Amniotic stem cell (primary cell): ENCODE measurements around the gene MCU.
"Not testable (repeated sequence)": the region's sequence is repeated elsewhere in the genome, so short reads cannot be mapped to it uniquely, and the experiment has no call there.

Experiments used
- DNase-seq: peaks from one replicate; lab custom pipeline; 2025; lab: John Stamatoyannopoulos, UW

Gene MCU

DNA sequence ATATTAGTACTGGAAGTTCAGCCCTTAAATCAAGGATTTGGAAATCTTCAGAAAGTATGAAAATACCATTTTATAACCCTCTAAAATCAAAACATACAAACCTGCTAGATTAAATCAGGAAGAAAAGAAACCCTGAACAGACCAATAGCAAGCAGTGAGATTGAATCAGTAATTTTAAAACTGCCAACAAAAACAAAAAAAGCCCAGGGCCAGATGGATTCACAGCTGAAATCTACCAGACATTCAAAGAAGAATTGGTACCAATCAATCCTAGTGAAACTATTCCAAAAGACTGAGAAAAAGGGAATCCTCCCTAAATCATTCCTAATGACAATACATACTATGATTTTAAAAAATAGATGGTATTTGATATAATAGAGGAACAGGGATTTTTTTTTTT is 70.1 kb downstream of the MCU start:
- DNase-seq = no peak

DNA sequence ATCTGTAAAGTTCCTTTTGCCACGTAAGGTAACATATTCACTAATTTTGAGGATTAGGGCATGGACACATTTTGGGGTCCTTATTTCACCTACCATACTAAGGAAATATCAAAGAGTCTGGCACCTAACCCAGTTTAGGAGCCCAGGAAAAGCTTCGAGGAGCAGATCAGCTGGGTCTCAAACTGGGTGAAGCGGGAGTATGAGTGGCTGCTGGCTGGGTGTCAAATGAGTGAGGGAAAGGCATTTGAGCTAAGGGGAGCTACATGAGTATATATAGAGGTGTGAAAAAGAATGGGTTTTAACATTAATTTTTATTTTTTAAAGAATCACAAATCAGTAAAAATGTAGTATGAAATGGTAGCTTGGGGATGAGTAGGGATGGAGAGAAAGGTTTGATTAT is 71.3 kb downstream of the MCU start:
- no peak for DNase-seq

DNA sequence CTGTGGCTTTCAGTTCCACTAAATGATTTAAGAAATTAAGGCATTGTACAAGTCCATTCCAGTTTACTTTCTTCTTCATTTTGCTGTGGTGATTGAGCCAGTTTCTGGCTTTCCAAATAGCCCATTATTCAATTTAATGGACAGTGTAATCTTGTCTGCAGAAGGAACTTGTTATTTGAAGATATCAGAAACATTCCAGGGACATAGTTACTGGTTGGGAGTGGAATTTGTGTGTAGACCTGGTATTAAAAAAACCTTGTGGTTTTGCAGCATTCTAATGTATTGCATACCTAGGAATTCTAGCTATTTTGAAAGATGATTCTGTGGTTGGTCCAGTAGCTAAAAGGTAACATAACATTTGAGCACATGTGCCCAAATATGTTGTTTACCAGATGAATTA is 72.2 kb downstream of the MCU start:
- no peak for DNase-seq

DNA sequence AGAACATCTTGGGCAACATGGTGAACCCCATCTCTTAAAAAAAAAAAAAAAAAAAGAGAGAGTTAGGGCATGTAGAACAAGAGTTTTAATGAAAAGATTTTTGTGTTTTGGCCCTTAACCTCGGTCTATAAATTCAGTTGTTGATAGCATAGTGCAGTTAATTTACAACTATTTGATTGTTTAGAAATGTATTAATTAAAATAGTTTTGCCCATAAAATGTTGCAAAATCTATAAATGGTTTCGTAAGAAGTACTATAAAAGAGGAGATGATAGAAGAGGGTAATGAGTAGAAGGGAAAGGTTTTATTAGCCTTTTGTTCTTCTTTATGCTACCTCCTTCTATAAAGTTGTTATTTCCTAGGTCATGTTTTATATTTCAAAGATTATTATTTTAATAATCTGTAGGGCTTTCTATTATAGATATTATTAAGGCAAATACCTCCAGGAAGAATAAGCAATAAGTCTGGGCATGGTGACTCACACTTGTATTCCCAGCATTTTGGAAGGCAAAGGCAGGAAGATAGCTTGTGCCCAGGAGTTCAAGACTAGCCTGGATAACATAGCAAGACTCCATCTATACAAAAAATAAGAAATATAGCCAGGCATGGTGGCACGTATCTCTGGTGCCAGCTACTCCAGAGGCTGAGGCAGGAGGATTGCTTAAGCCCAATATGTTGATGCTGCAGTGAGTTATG is 73.3 kb downstream of the MCU start:
- DNase-seq = no peak

DNA sequence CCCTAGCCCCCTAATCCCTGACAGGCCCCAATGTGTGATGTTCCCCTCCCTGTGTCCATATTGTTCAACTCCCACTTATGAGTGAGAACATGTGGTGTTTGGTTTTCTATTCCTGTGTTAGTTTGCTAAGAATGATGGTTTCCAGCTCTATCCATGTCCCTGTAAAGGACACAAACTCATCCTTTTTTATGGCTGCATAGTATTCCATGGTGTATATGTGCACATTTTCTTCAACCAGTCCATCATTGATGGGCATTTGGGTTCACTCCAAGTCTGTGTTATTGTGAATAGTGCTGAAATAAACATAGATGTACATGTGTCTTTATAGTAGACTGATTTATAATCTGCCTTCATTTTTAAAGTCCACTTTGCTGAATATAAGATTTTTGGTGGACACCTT is 79.3 kb downstream of the MCU start:
- not testable (repeated sequence) for DNase-seq

DNA sequence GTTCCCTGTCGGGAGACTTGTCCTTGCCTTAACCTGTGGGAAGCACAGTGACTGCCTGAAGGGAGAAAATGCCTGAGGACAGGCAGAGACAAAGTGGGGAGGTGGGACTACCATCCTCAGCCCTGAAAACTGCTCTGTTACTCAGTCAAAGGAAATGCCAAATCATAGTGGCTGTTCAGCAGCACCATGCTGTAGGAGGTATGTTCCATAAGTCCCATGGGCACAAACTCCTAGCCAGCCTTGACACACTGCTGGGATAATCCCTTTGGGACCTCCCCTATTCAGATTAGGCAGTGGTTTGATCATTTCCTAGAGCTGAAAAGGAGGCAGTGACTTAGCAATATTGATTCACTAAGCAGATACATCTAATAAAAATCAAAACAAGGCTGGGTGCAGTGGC is 80.1 kb downstream of the MCU start:
- DNase-seq = no peak

DNA sequence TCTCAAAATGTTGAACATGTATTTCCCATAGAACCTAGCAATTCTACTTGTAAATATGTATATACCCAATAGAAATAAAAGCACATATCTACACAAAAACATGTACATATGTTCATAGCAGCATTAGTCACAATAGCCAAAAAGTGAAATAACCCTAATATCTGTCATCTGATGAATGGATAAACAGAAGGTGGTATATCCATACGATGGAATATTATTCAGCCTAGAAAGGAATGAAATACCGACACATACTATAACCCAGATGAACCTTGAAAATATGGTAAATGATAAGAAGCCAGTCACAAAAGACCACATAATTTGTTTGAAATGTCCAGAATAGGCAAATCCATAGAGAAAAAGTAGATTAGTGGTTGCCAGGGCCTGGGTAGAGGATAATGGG is 87.9 kb downstream of the MCU start:
- DNase-seq = no peak

DNA sequence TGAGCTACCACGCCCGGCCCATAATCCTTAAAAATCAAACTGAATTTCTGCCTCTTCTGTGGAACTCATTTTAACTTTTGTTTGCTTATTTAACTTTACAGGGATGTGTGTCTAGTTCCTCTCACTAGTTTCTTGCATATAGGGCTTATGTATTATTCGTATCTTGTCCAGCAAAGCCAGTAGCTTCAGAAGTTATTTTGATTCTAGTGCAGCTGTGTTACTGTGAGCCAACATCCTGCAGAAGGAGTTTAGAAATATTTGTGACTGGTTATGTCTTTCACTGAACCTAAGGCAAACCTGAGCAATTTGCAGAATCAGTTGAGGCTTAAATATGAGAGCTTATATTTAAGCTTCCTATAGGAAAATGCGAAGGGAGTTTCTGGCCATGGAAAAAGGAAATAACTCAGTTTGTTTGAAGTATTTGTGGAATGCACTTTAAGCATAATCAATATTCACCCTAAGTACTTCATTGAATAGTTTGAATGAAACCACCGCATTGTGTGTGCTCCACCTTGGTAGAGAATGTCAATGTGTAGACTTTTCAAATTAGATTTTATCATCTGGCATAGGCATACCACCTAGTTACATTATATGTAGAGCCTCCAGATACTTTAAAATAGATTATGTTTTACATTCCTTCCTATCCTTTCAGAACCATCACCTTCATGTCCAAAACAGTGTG is 90.8 kb downstream of the MCU start:
- no peak for DNase-seq

DNA sequence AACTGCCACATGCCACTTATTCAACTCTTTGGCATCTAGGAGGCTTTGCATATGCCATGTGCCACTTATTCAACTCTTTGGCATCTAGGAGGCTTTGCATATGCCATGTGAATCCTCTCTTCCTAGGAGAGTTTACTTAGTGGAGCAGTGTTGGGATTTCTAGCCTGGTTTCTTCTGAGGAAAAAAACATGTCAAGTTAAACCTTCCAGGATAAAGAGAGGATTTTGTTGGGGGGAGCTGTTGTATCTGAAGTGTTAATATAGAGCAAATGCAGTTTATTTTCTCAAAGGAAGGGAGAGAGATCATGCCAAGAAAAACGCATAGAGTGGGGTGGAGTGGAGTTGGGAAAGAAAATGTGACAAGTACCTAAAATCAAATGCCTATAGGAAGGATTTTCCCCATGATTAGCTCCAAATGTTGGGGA is 91.5 kb downstream of the MCU start:
- no peak for DNase-seq

DNA sequence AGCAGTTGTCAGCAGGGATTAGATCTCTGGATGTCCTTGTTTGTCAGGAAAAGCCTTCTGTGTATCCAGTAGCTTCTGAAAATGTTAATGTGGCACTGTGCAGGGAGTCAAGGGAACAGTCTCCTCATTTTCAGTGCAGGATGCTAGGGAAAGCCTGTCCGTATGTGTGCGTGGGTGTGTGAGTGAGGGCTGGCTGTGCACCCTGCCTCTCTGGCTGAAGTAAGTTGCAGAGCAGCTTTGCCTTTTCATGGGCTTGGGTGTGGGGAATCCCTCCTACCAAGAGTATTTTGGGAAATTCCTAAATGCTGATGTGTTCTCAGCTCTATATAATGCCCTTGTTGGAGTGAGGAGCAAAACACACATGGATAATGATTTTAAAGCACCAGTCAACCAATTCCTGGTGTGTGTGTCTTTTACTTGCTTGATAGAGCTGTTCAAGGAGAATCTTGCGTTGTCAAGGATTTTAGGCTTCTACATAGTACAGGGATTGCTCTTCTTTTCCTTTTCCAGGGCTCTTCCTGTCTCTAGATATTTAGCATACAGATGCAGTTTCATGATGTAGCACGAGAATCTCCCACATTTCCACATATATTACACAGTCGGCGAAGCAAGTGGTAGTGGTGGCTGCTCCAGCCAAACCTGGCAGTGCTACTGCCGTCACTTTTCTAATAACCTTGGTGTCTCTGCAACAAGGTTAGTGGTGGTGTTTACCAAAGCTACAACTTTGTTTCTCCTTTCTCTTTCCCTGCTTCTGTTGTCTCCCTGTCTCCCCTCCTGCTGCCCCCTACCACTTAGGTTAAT is 92.8 kb downstream of the MCU start:
- DNase-seq = peak; percentile 33

DNA sequence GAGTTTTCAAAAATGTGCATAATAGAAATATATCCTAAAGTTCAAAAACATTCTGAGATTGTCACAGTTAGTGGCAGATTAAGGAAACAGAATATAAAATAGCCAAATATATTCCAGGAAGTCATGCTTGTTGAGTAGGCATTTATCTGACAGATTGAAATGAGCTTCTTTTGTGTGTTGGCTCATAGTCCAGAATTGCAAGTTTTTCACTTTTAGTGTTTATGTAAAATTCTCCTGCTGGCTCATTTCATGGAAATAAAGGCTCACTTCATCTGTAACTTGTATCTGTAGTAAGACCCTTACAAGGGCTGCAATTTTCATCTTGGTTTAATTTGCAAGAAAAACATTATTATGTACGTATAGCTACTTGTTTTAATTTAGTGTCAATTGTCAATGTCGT is 93.5 kb downstream of the MCU start:
- no peak for DNase-seq

DNA sequence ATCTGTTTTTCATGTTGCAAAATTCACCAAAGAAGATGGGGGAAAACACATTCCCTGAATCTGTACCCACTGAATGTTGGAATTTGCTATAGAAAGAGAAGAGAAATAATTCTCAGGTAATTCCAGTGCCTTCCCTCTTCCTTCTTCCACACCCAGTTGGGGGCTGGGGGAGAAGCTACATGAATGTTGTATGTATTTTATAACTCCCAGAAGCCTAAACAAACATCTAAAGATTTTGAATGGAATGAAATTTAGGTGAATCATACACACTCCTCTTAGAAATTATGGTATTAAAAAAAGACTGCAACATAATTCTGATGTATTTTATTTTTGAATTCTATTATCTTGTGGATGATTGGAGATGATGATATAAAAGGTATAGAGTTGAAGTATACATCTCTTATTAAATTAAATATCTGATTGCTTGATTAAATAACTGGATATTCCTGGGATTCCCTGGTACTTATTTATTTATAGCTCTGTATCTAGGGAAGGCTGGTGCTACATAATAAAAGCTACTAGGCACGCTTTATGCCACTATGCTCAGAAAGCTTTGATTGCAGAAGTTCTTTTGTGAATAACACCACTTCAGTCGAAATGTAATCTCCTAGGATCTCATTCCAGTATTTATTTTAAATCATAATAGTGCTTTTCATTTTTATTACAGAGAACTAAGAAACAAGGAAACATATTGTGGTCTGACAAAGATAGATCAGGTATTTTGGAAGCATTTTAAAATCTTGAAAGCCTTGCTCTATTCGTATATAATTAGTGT is 98.5 kb downstream of the MCU start:
- no peak for DNase-seq

DNA sequence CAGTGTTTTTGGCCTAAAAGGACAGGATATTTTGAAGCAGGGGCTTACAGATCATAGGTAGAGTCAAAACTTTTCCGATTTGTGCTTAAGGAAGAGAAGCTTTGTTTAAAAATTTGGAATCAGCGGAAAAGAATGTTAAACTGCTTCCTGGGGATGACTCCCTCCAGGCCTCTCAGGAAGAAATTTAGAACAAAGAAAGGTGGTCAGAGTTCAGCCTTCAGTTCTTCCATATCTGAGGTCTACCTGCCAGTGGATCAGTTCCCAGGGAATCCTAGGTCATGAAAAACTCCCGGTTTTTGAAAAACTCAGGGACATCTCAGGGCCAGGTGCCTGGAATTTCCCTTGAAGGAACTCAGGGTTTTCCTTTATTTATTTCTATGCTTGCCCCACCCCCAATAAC is 100.3 kb downstream of the MCU start:
- no peak for DNase-seq

DNA sequence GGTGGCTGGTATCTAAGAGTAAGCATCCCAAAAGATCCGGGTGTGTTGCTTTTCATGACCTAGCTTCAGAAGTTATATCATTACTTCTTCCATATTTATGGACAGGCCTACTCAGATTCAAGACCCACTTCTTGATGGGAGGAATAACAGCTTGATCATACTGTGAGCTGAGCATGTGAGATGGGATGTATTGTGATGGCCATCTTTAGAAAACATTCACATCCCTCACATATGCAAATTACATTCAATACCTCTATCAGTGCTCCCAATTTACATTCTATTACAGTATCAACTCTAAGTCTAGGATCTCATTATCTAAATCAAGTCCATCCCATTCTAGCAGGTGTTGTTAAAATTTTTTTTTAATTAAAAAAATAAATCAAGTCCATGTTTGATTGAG is 101.8 kb downstream of the MCU start:
- no peak for DNase-seq

DNA sequence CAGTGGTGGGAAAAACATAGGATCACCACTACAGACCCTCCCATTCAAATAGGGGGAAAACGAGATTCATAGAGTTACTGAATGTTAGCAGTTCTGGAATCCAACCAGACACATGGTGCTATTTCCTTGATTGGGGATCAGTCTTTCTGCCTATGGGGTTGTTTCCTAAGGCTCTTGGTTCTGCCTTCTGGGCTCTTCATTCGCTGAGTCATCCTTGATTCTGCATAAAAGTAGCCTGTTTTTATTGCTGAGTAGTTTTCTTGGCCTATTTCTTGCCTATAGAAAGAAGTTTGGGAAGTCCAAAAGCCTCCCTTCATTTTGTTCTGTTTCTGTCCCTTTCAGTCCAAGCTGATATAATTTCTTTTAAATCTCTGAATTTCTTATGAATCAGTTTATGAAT is 102.3 kb downstream of the MCU start:
- DNase-seq = no peak

DNA sequence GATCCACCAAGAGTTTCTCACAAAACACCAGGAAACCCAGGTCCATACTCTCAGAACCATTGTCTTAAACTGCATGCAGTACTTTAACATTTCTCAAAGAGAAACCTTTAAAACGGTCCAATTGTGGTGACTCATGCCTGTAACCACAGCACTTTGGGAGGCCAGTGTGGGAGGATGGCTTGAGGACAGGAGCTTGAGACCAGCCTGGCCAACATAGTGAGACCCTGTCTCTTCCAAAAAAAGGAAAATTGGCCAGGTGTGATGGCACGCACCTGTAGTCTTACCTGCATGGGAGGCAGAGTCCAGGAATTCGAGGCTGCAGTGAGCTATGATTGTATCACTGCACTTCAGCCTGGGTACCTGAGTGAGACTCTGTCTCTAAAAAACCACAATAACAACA is 104.1 kb downstream of the MCU start:
- no peak for DNase-seq

DNA sequence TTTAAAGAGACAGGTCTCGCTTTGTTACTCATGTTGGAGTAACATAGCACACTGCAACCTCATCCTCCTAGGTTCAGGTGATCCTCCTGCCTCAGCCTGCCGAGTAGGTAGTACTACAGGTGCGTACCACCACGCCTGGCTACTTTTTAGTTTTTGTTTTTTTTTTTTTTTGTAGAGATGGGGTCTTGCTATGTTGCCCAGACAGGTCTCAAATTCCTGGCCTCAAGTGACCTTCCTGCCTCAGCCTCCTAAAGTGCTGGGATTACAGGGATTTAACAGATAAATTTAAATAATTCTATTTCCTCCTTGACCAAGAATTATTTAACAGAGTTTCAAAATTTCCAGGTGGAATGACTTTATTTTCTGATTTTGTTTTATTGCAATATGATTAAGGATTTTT is 104.6 kb downstream of the MCU start:
- no peak for DNase-seq

DNA sequence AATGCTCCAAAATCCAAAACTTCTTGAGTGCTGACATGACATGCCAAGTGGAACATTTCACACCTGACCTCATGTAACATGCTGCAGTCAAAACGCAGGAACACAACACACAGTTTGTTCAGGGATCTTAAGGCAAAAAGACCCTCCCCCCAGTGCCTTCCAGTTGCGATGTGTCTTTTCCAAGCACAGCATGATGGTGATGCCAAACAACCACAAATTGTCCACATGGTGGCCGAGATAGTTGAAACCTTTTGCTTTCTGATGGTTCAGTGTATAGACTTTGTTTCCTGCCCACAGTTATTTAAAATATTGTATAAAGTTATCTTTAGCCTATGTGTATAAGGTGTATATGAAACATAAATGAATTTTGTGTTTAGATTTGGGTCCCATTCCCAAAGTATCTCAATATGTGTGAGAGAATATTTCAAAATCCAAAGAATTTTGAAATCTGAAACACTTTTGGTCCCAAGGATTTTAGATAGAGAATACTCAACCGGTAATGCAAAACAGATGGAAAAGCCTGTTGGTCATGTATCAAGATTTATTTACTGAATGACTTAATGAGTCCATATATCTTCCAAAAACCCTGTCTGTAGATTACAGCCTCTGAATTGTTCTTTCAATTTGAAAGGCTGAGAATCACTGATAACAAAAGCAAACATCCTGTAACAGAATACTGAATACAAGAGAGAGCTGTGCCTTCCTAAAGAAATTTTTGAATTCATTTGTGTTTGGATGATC is 108.2 kb downstream of the MCU start:
- no peak for DNase-seq

DNA sequence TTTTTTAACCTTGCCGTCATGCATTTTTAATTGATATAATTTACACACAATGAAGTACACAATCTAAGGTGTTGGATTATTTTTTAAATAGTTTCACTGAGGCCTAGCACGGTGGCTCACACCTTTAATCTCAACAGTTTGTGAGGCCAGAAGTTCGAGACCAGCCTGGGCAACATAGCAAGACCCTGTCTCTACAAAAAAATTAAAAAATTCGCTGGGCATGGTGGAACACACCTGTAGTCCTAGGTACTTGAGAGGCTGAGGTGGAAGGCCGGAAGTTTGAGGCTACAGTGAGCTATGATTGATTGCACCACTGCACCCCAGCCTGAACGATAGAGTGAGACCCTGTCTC is 108.8 kb downstream of the MCU start:
- no peak for DNase-seq

DNA sequence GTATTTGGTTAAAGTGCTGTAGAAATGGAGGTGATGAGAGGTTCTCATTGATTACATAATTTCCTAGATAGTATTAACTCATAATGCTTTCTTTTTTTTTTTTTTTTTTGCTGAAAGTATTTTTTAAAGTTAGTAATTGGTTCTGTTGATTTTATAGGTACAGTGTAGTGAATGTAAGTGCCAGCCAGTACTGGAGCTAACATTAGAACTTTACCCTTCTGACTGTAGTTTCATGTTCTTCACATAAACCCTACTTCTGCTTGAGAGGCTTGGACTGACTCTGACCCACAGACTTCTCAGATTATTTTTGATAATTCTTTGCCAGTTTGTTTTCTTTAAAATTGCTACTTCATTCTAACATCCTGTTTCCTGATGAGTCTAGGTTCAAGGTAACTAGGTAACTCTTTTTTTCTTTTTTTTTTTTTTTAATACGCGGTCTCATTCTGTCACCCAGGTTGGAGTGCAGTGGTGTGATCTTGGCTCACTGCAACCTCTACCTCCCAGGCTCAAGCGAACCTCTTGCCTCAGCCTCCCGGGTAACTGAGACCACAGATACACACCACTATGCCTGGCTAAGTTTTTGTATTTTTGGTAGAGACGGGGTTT is 109.4 kb downstream of the MCU start:
- no peak for DNase-seq

DNA sequence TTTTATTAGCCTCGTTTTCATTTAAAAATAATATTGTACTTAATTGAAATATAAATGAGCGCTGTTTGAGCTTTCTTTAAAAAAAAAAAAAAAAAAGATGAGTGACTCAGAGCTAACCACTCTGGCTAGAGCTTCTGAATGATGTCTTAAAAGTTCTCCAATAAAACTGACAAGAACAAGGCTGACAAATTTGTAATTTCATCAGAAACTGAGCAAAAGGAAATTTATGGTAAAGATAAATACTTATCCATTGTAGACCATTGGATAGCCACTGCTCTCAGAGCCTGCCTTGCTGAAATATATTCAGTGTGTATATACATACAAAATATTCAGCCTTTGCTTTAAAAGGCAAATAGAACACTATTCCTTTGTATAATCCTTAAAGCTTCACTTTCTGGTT is 110.4 kb downstream of the MCU start:
- DNase-seq = no peak
